ENCODE results near the gene DNLZ.
A peak's percentile ranks its signal among the peaks of the same experiment; 100 is the strongest.

DNA sequence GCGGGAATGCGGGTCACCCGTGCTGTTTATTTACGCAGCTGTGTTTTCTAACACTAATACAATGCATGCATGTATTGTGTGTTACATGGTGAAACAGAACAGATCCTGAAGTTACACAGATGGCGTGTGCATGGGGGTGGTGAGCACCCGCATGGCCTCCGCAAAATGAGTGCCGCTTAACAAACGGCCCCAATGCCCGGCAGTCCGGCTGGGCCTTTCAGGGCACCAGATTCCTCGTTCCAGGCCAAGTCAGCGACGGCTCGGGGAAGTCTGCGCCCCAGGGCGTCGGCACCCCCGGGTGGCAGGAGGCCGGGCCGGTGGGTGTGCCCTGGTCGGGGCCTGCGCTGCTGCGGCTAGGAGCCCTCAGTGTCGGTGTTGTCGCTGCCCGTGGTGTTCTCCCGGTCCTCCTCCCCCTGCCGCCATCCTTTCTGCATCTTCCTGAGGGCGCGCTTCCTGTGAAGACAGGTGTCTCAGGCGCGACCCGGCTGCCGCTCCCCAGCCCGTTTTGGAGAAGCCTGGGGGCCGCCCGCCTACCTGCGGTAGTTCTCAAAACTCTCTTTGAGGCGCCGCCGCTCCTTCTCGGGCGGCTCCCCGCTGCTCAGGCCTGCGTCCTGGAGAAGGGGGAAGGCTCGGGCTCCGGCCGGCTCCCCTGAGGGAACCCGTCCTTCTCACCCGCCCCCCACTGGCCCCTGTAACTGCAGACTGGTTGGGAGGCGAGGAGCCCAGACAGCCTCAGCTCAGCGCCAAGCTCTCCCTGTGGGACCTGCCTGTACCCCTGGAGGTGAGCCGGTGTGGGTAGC is 605 bp upstream of the DNLZ start:
- TF ChIP-seq, protein P1, sequence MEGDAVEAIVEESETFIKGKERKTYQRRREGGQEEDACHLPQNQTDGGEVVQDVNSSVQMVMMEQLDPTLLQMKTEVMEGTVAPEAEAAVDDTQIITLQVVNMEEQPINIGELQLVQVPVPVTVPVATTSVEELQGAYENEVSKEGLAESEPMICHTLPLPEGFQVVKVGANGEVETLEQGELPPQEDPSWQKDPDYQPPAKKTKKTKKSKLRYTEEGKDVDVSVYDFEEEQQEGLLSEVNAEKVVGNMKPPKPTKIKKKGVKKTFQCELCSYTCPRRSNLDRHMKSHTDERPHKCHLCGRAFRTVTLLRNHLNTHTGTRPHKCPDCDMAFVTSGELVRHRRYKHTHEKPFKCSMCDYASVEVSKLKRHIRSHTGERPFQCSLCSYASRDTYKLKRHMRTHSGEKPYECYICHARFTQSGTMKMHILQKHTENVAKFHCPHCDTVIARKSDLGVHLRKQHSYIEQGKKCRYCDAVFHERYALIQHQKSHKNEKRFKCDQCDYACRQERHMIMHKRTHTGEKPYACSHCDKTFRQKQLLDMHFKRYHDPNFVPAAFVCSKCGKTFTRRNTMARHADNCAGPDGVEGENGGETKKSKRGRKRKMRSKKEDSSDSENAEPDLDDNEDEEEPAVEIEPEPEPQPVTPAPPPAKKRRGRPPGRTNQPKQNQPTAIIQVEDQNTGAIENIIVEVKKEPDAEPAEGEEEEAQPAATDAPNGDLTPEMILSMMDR (conservative IDR thresholded peaks at IDR 0.05; ENCODE audit: low read length): peak; percentile 44; the same call in 1 of the 2 replicates
- TF ChIP-seq EZH2phosphoT487 (IDR thresholded peaks at IDR 0.05; ENCODE audit: borderline replicate concordance, low read depth, low read length): no peak
